ENCODE measurements around the gene CENPP.

The CENPP gene

GRCh38 chr9:92332577-92333281, 7.0 kb downstream of the CENPP start:
- TF ChIP-seq YY1 (IDR thresholded peaks at IDR 0.05; ENCODE audit: insufficient read depth, insufficient read length), result no peak
- no peak for TF ChIP-seq SUZ12 (IDR thresholded peaks at IDR 0.05; ENCODE audit: extremely low read depth, insufficient read depth, insufficient read length)
- no peak for TF ChIP-seq ZNF274 (IDR thresholded peaks at IDR 0.05; ENCODE audit: low read depth, low read length)
- Histone ChIP-seq H3K36me3 (ENCODE audit: insufficient read depth, insufficient read length, low read length) (peaks cover 14% of the 10 kb centered on the region), H3K4me1 (ENCODE audit: insufficient read depth, insufficient read length) (no peaks in the 10 kb centered on the region), H3K27me3 (ENCODE audit: insufficient read depth, insufficient read length) (no peaks in the 10 kb centered on the region), H3K4me3 (ENCODE audit: insufficient read length, low read depth) (no peak overlapping the region), H3K9ac (ENCODE audit: insufficient read length, low read depth) (no peak overlapping the region), H3K9me3 (ENCODE audit: insufficient read depth, low read length) (no peaks in the 10 kb centered on the region)
- no peak for DNase-seq (ENCODE audit: low read depth, low spot score)

- TF ChIP-seq YY1 (IDR thresholded peaks at IDR 0.05; ENCODE audit: insufficient read depth, insufficient read length) (no peak), SUZ12 (IDR thresholded peaks at IDR 0.05; ENCODE audit: extremely low read depth, insufficient read depth, insufficient read length) (no peak), ZNF274 (IDR thresholded peaks at IDR 0.05; ENCODE audit: low read depth, low read length) (no peak)
- peaks cover 20% of the 10 kb centered on the region for H3K36me3 ChIP-seq (ENCODE audit: insufficient read depth, insufficient read length, low read length)
- no peaks in the 10 kb centered on the region for H3K9me3 ChIP-seq (ENCODE audit: insufficient read depth, low read length)
- H3K4me3 ChIP-seq (ENCODE audit: insufficient read length, low read depth), result no peak overlapping the region
- H3K4me1 ChIP-seq (ENCODE audit: insufficient read depth, insufficient read length), result no peaks in the 10 kb centered on the region
- no peaks in the 10 kb centered on the region for H3K27me3 ChIP-seq (ENCODE audit: insufficient read depth, insufficient read length)
- DNase-seq (ENCODE audit: low read depth, low spot score), result no peak
- H3K9ac ChIP-seq (ENCODE audit: insufficient read length, low read depth), result no peak overlapping the region
Measured at GRCh38 chr9:92333282-92333634, 7.5 kb downstream of the CENPP start.

GRCh38 chr9:92341578-92341977, 15.8 kb downstream of the CENPP start:
- Histone ChIP-seq H3K4me3 (ENCODE audit: insufficient read length, low read depth) (no peak overlapping the region), H3K4me1 (ENCODE audit: insufficient read depth, insufficient read length) (no peaks in the 10 kb centered on the region), H3K27me3 (ENCODE audit: insufficient read depth, insufficient read length) (no peaks in the 10 kb centered on the region), H3K9me3 (ENCODE audit: insufficient read depth, low read length) (peaks cover 7% of the 10 kb centered on the region; the same call in 1 of the 2 replicates), H3K9ac (ENCODE audit: insufficient read length, low read depth) (no peak overlapping the region), H3K36me3 (ENCODE audit: insufficient read depth, insufficient read length, low read length) (peaks cover 40% of the 10 kb centered on the region)
- no peak for DNase-seq (ENCODE audit: low read depth, low spot score)
- TF ChIP-seq SUZ12 (IDR thresholded peaks at IDR 0.05; ENCODE audit: extremely low read depth, insufficient read depth, insufficient read length) (no peak), YY1 (IDR thresholded peaks at IDR 0.05; ENCODE audit: insufficient read depth, insufficient read length) (no peak), ZNF274 (IDR thresholded peaks at IDR 0.05; ENCODE audit: low read depth, low read length) (no peak)

- Histone ChIP-seq H3K27me3 (ENCODE audit: insufficient read depth, insufficient read length) (no peaks in the 10 kb centered on the region), H3K4me1 (ENCODE audit: insufficient read depth, insufficient read length) (no peaks in the 10 kb centered on the region), H3K9ac (ENCODE audit: insufficient read length, low read depth) (no peak overlapping the region), H3K9me3 (ENCODE audit: insufficient read depth, low read length) (peaks cover 7% of the 10 kb centered on the region; the same call in 1 of the 2 replicates), H3K4me3 (ENCODE audit: insufficient read length, low read depth) (no peak overlapping the region), H3K36me3 (ENCODE audit: insufficient read depth, insufficient read length, low read length) (peaks cover 31% of the 10 kb centered on the region)
- TF ChIP-seq ZNF274 (IDR thresholded peaks at IDR 0.05; ENCODE audit: low read depth, low read length) (no peak), YY1 (IDR thresholded peaks at IDR 0.05; ENCODE audit: insufficient read depth, insufficient read length) (no peak)
- no peak for DNase-seq (ENCODE audit: low read depth, low spot score)
Measured at GRCh38 chr9:92342825-92343488, 17.2 kb downstream of the CENPP start.

- no peak overlapping the region for H3K4me3 ChIP-seq (ENCODE audit: insufficient read length, low read depth)
- H3K27me3 ChIP-seq (ENCODE audit: insufficient read depth, insufficient read length), result no peaks in the 10 kb centered on the region
- H3K36me3 ChIP-seq (ENCODE audit: insufficient read depth, insufficient read length, low read length), result peaks cover 7% of the 10 kb centered on the region
- no peak for DNase-seq (ENCODE audit: low read depth, low spot score)
- TF ChIP-seq YY1 (IDR thresholded peaks at IDR 0.05; ENCODE audit: insufficient read depth, insufficient read length), result no peak
- H3K9me3 ChIP-seq (ENCODE audit: insufficient read depth, low read length), result peaks cover 7% of the 10 kb centered on the region; the same call in 1 of the 2 replicates
- no peaks in the 10 kb centered on the region for H3K4me1 ChIP-seq (ENCODE audit: insufficient read depth, insufficient read length)
- H3K9ac ChIP-seq (ENCODE audit: insufficient read length, low read depth), result no peak overlapping the region
Measured at GRCh38 chr9:92345582-92345981, 19.8 kb downstream of the CENPP start.

GRCh38 chr9:92349771-92350739, 24.3 kb downstream of the CENPP start:
- Histone ChIP-seq H3K9ac (ENCODE audit: insufficient read length, low read depth) (no peak overlapping the region), H3K9me3 (ENCODE audit: insufficient read depth, low read length) (peaks cover 10% of the 10 kb centered on the region; the same call in 1 of the 2 replicates), H3K36me3 (ENCODE audit: insufficient read depth, insufficient read length, low read length) (peaks cover 8% of the 10 kb centered on the region), H3K4me1 (ENCODE audit: insufficient read depth, insufficient read length) (no peaks in the 10 kb centered on the region), H3K4me3 (ENCODE audit: insufficient read length, low read depth) (no peak overlapping the region), H3K27me3 (ENCODE audit: insufficient read depth, insufficient read length) (no peaks in the 10 kb centered on the region)
- DNase-seq (ENCODE audit: low read depth, low spot score), result no peak
- no peak for TF ChIP-seq YY1 (IDR thresholded peaks at IDR 0.05; ENCODE audit: insufficient read depth, insufficient read length)
- TF ChIP-seq SUZ12 (IDR thresholded peaks at IDR 0.05; ENCODE audit: extremely low read depth, insufficient read depth, insufficient read length), result no peak
- TF ChIP-seq ZNF274 (IDR thresholded peaks at IDR 0.05; ENCODE audit: low read depth, low read length), result no peak

GRCh38 chr9:92350740-92351133, 25.0 kb downstream of the CENPP start:
- no peaks in the 10 kb centered on the region for H3K27me3 ChIP-seq (ENCODE audit: insufficient read depth, insufficient read length)
- TF ChIP-seq YY1 (IDR thresholded peaks at IDR 0.05; ENCODE audit: insufficient read depth, insufficient read length) (no peak), ZNF274 (IDR thresholded peaks at IDR 0.05; ENCODE audit: low read depth, low read length) (no peak), SUZ12 (IDR thresholded peaks at IDR 0.05; ENCODE audit: extremely low read depth, insufficient read depth, insufficient read length) (no peak)
- peaks cover 8% of the 10 kb centered on the region for H3K36me3 ChIP-seq (ENCODE audit: insufficient read depth, insufficient read length, low read length)
- H3K4me3 ChIP-seq (ENCODE audit: insufficient read length, low read depth), result no peak overlapping the region
- no peak for DNase-seq (ENCODE audit: low read depth, low spot score)
- H3K9ac ChIP-seq (ENCODE audit: insufficient read length, low read depth), result no peak overlapping the region
- no peaks in the 10 kb centered on the region for H3K4me1 ChIP-seq (ENCODE audit: insufficient read depth, insufficient read length)
- H3K9me3 ChIP-seq (ENCODE audit: insufficient read depth, low read length), result peaks cover 16% of the 10 kb centered on the region
